GM12891 (cell line): ENCODE results near the gene TMEM185B.

ENCODE experiments used
- PAX5 ChIP-seq: IDR thresholded peaks from 2 replicates; pipeline ENCODE4 v1.6.1; 2011; ENCODE audit warnings: low read length, moderate library complexity, mild to moderate bottlenecking; ENCODE audit not compliant: insufficient read depth, severe bottlenecking
- POLR2A ChIP-seq: IDR thresholded peaks from 2 replicates; pipeline ENCODE4 v1.6.1; 2011; ENCODE audit warnings: low read depth, low read length, control low read depth
- POLR2AphosphoS5 ChIP-seq: IDR thresholded peaks from 2 replicates; pipeline ENCODE4 v1.6.1; 2011; ENCODE audit warnings: low read depth, low read length, control low read depth
- SPI1 ChIP-seq: IDR thresholded peaks from 2 replicates; pipeline ENCODE4 v1.6.1; 2011; ENCODE audit warnings: low read depth, low read length, control low read depth
- TAF1 ChIP-seq: IDR thresholded peaks from 2 replicates; pipeline ENCODE4 v1.6.1; 2011; ENCODE audit warnings: low read depth, low read length, control low read depth

GRCh38 chr2:120233292-120233691 is 10.1 kb upstream of the TMEM185B start:
- TF ChIP-seq SPI1 = no peak
- TF ChIP-seq POLR2AphosphoS5 = no peak
- TF ChIP-seq TAF1 = no peak
- no peak for TF ChIP-seq PAX5
- no peak for TF ChIP-seq POLR2A
